HG03558 (cell line): ENCODE results near the gene ARSI.

Experiments used
- ATAC-seq: cut with Tn5 transposase; IDR thresholded peaks from one replicate; pipeline ENCODE4 v1.9.1; 2021; ENCODE audit warnings: moderate number of reproducible peaks; ENCODE audit not compliant: unreplicated experiment; ENCODE audit errors: extremely low read depth

ARSI gene

GRCh38 chr5:150302301-150303069 is at the start of gene ARSI:
TSS of gene ARSI (minus strand) at chr5:150302905. CDS start at chr5:150302373, 532 bp downstream.
- no peak for ATAC-seq

- peak; percentile 86 for ATAC-seq
These were observed 48.0 kb upstream of the ARSI start for GRCh38 chr5:150350524-150351344.

- ATAC-seq: no peak
These were observed 47.1 kb upstream of the ARSI start for GRCh38 chr5:150349681-150350275.

- ATAC-seq: no peak
These were observed 44.7 kb upstream of the ARSI start for GRCh38 chr5:150347451-150347850.

GRCh38 chr5:150347003-150347402 is 44.3 kb upstream of the ARSI start:
- no peak for ATAC-seq

- no peak for ATAC-seq
These were observed 43.9 kb upstream of the ARSI start for GRCh38 chr5:150346592-150346991.

- no peak for ATAC-seq
These were observed 43.0 kb upstream of the ARSI start for GRCh38 chr5:150345716-150346115.

- no peak for ATAC-seq
These were observed 41.4 kb upstream of the ARSI start for GRCh38 chr5:150343994-150344631.

- ATAC-seq: no peak
These were observed 39.9 kb upstream of the ARSI start for GRCh38 chr5:150342583-150342982.

- no peak for ATAC-seq
These were observed 39.3 kb upstream of the ARSI start for GRCh38 chr5:150341989-150342388.

- ATAC-seq: no peak
These were observed 38.6 kb upstream of the ARSI start for GRCh38 chr5:150341331-150341730.

- no peak for ATAC-seq
These were observed 38.0 kb upstream of the ARSI start for GRCh38 chr5:150340614-150341255.

GRCh38 chr5:150339841-150340240 is 37.1 kb upstream of the ARSI start:
- ATAC-seq: no peak

GRCh38 chr5:150339165-150339564 is 36.5 kb upstream of the ARSI start:
- ATAC-seq: no peak

GRCh38 chr5:150338546-150338945 is 35.8 kb upstream of the ARSI start:
- ATAC-seq: no peak

- no peak for ATAC-seq
These were observed 33.1 kb upstream of the ARSI start for GRCh38 chr5:150335778-150336177.

GRCh38 chr5:150333400-150333799 is 30.7 kb upstream of the ARSI start:
- ATAC-seq: no peak

- no peak for ATAC-seq
These were observed 27.5 kb upstream of the ARSI start for GRCh38 chr5:150329881-150330876.

GRCh38 chr5:150329038-150329437 is 26.3 kb upstream of the ARSI start:
- ATAC-seq: no peak
